ENCODE measurements around the gene PLXNB2.

PLXNB2 gene

DNA sequence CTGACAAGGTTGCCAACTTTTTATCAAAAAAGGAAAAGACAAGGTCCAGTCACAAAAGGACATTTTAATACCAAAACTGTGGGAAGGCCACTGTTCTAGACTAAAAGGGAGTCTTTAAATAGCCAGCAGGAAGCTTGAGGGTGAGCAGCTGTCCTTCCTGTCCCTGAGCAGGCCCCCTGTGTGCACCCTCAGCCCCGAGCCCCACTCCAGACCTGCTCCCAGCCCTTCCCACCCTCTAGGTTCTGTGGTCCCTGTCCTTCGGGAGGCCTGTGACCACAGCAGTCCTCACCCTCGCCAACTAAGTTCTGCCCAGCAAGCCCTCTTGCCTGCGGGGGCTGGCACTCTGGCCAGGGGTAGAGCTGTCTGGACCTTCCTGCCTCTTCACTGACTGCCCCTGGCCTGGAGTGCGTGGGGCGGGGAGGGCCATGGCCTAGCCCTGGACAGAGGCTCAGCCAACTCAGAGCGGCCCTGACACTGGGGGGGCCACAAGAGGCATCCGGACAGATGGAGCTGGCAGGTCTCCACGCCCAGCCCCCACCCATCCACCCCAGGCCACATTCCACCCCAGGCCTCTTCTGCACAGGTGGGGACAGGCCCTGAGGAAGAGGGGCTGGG, 1.6 kb upstream of the PLXNB2 start:
- no peak for TF ChIP-seq CTCF (IDR thresholded peaks at IDR 0.05; ENCODE audit: insufficient read depth, missing control alignments)
- DNase-seq (ENCODE audit: insufficient read length, low spot score) (no peak), FAIRE-seq (no peak)

DNA sequence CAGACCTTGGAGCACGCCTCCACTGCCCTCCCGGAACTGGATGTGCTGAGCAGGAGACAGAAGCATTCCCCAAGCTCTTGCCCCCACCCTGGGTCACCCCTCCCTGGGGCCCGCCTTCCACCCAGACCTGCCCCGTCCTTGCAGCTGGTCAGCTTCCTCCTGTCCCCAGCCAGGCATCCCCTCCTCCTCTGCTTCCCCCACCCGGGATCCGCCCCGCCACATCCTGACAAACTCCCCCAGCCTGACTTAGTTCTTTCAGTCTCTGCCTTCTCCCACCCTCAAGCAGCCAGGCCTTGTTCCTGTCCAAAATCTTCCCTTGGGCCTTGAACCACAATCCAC, 1.1 kb upstream of the PLXNB2 start:
- no peak for TF ChIP-seq CTCF (IDR thresholded peaks at IDR 0.05; ENCODE audit: insufficient read depth, missing control alignments)
- FAIRE-seq = no peak
- DNase-seq (ENCODE audit: insufficient read length, low spot score) = no peak

DNA sequence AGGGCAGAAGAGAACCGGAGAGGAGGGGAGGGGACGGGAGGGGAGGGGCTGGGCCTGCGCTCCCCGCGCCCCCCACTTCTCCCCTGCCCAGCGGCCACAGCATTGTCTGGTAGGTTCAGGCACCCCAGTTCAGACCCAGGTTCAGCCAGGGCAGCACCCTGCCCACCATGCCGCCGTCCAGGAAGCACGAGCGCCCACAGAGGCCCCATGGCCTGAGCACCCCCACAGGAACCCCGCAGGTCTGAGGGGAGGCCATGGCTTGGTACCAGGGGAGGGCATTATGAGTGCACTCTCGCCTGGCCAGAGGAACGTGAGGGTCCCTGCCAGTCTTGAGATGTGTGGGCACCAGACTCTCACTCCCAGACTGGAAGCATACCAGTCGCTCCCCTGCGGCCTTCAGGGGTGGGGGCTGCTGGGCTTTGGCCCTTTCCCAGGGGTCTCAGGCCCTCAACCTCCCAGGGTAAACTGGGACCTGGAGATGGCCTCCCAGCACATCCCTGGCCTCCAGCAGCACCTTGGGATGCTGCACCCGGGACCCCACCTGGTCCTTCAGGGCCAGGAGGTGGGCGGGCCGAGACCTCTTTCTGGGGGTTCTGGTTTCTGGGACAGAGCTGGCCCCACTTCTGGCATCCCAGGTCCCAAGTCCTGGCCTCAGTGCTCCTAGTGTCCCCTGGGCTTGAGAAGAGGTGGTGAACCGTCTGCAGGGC, 597 bp upstream of the PLXNB2 start:
- no peak for DNase-seq (ENCODE audit: insufficient read length, low spot score)
- FAIRE-seq = no peak
- TF ChIP-seq CTCF (IDR thresholded peaks at IDR 0.05; ENCODE audit: insufficient read depth, missing control alignments) = no peak

GRCh38 chr22:50305923-50306566, 1.4 kb downstream of the PLXNB2 start:
- no peak for TF ChIP-seq CTCF (IDR thresholded peaks at IDR 0.05; ENCODE audit: insufficient read depth, missing control alignments)
- FAIRE-seq (no peak), DNase-seq (ENCODE audit: insufficient read length, low spot score) (no peak)

- no peak for TF ChIP-seq CTCF (IDR thresholded peaks at IDR 0.05; ENCODE audit: insufficient read depth, missing control alignments)
- FAIRE-seq (no peak), DNase-seq (ENCODE audit: insufficient read length, low spot score) (no peak)
Observed at GRCh38 chr22:50305393-50305922, 2.0 kb downstream of the PLXNB2 start.

DNA sequence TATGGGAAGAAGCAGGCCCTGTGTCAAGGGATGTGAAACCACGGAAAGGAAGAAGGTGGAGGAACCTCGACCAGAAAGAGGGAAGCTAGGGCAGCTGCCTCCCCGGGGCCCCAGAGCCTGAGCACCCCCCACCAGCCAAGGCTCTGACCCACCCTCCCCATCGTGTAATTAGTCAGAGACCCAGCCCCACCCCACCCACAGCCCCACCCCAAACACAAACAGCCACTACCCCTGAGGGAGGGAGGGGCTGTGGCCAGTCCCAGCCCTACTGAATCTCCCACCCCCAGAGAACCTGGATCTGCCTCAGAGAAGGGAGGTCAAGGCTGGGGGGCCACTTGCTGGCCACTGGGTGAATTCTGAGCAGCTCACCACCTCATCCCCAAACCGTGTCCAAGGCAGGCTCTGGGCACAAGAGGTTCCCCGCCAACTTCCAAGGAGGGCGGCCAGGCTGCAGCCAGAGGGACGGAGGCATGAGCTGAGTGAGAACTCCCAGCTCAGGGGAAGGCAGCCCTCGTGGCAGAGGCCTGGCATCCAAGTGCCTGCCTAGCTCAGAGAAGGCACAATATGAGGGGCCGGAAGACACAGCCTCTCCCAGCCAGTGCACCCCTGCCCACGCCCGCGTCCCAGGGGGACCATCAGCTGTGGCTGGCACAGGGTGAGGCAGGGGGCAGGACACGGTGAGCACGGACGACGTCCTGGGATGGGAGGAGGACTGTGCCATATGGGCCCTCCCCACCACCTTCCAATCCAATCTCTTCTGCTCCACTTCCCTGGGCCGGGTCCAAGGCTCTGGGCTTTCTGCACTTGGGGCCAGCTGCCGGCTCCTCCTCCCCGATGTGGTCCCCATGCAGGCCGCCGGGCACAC, 2.7 kb downstream of the PLXNB2 start:
- FAIRE-seq (no peak), DNase-seq (ENCODE audit: insufficient read length, low spot score) (no peak)
- no peak for TF ChIP-seq CTCF (IDR thresholded peaks at IDR 0.05; ENCODE audit: insufficient read depth, missing control alignments)

Data from D721Med (cell line).